Esophagus squamous epithelium (tissue), 4 donors: ENCODE data around the gene SPDYE16.
"Not testable (repeated sequence)": the region's sequence is repeated elsewhere in the genome, so short reads cannot be mapped to it uniquely, and the experiment has no call there.

Experiments used
- POLR2A ChIP-seq, 4 donors: fragments of 450-650 bp; IDR thresholded peaks; one replicate each; pipeline ENCODE4 v1.6.1; 2017; ENCODE audit warnings: antibody characterized with exemption in 4 of 4, mild to moderate bottlenecking in 4 of 4, moderate library complexity in 3 of 4
- TF ChIP-seq, protein P1 (sequence below), 6 experiments: fragments of 450-650 bp in 4 of 6; fragments of 200-600 bp in 2 of 6; sonication (generic) in 2 of 6; IDR thresholded peaks; one replicate each; pipeline ENCODE4 v1.5.1; 2016 to 2019; ENCODE audit warnings: antibody characterized with exemption in 6 of 6, mild to moderate bottlenecking in 4 of 6, moderate library complexity in 4 of 6

DNA sequence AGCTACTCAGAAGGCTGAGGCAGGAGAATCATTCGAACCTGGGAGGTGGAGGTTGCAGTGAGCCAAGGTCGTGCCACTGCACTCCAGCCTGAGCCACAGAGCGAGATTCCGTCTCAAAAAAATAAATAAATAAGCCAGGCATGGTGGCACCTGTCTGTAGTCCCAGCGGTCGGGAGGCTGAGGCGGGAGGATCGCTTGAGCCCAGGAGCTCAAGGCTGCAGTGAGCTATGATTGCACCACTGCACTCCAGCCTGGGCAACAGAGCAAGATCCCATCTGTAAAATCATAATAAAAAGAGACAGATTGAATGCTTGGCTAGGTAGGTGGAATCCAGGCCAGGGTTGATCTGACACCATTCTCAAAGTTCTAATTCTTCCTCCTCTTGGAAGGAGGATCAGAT, 36.5 kb downstream of the SPDYE16 start:
- TF ChIP-seq, protein P1, sequence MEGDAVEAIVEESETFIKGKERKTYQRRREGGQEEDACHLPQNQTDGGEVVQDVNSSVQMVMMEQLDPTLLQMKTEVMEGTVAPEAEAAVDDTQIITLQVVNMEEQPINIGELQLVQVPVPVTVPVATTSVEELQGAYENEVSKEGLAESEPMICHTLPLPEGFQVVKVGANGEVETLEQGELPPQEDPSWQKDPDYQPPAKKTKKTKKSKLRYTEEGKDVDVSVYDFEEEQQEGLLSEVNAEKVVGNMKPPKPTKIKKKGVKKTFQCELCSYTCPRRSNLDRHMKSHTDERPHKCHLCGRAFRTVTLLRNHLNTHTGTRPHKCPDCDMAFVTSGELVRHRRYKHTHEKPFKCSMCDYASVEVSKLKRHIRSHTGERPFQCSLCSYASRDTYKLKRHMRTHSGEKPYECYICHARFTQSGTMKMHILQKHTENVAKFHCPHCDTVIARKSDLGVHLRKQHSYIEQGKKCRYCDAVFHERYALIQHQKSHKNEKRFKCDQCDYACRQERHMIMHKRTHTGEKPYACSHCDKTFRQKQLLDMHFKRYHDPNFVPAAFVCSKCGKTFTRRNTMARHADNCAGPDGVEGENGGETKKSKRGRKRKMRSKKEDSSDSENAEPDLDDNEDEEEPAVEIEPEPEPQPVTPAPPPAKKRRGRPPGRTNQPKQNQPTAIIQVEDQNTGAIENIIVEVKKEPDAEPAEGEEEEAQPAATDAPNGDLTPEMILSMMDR (IDR thresholded peaks at IDR 0.05) = not testable (repeated sequence)
- not testable (repeated sequence) for TF ChIP-seq POLR2A (IDR thresholded peaks at IDR 0.05)
